Stimulated activated CD8-positive, alpha-beta memory T cell treated with anti-CD3 and anti-CD28 coated beads, Interleukin-7, amount 100 ng/mL, for 4 hours (primary cell): ENCODE data around the gene TWNK.

Source experiments
- DNase-seq, 2 donors: peaks; one replicate each; pipeline ENCODE4 v3.0.0-alpha.2; 2020; ENCODE audit warnings: low read depth in 2 of 2

Gene TWNK

DNA sequence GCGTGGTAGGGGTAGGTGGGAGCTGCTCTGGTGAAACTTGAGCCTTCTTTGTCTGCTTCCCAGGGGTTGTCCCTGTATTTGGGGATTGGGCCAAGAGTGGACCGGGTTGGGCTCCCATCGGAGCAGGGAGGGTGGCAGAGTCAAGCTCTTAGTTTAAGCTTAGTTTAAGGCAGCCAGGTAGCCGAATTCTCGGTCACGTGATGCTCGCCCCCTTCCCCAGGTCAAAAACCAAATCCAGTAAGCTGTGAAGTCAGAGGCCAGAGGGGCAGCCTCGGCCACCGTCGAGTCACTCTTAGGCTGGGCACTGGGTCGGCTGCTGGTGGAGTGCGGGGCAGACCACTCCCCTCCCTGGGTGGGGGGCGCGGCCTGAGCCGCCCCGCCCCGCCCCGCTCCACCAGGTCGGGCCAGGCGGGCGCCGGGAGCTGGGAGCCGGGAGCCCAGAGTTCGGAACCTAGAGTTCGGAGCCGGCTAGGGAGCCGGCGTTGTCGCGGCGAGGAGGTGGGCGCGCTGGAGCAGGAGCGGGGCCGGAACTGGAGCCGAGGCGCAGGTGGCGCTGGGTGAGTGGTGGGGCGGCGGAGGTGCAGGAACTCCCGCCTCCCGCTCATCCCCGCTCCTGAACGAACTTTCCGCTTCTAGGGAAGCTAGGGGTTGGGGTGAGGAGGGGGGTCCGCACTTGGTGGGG, 9.5 kb downstream of the TWNK start:
- DNase-seq = peak in 1 of 2 donors; percentile 16

DNA sequence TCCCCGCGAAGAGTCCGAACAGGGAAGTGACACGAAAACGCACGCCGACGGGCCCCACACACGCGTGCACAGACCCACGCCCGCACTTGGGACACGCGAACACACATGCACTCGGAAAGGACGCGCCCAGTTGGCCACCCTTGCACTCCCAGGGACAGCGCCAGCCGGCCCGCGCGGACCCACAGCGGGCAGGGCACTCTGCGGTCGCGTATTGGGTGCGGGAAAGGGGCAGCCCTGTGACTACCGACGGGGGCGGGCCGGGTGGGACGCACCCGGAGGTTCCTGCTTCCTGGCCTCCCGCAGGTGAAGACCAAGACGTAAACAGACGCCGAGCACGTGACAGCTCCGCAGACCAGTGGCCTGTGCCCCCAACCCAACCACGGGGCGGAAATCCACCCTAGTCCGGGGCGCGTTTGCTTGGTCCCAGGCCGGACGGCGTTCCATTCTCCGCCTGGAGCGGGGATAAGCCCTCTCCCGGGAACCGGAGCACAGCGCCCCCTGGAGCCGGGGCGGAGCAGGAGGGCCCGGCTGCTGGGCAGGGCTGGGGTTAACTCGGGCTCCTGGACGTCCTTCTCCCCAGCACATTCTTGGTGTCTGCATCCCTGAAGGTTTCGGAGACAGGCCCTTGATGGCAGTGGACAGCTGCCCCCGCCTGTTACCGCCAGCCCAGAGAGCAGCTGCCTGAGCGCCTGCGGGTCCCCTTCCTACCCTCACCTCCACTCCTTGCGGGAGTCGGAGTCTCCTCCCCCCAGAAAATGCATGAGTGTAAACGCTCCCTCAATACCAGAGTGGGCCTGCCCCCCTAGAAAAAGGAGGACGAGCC, 10.2 kb downstream of the TWNK start:
- peak in 1 of 2 donors; percentile 57 for DNase-seq

DNA sequence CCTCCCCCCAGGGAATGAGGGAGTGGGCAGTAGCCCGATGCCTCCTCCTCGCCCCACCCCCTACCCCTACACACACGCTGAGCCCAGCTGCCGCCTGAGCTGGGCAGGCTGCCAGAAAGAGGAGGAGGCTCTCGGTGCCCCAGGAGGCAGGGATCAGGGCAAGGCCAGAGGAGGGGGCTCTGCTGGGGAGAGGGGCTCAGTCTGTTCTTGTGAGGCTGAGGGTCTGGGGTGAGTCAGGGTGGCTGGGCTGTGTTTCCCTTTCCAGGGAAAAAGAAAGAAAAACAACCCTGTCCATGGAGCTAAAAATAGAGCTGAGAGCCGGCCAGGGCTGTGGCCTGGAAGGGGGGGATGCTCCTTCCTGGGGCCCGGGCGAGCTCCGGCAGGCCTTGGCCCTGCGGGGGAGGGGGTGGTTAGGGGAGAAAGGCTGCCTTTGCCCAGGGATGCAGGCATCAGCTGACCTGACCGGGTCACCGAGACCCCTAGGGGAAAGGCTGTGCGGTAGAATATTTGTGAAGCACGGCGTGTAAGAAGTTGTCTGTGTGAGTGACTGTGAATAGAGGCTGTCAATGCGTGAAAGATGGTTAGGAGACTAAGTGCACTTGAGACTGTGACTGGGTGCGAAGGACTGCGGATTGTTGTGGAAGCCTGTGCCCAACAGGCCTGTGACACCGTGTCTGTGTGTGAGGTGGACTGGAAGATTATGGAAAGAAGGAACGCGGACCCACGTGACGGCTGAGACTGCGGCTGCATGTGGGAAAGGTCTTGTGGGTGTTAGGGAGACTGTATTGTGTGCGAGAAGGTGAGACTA, 11.0 kb downstream of the TWNK start:
- peak in 1 of 2 donors; percentile 49 for DNase-seq

DNA sequence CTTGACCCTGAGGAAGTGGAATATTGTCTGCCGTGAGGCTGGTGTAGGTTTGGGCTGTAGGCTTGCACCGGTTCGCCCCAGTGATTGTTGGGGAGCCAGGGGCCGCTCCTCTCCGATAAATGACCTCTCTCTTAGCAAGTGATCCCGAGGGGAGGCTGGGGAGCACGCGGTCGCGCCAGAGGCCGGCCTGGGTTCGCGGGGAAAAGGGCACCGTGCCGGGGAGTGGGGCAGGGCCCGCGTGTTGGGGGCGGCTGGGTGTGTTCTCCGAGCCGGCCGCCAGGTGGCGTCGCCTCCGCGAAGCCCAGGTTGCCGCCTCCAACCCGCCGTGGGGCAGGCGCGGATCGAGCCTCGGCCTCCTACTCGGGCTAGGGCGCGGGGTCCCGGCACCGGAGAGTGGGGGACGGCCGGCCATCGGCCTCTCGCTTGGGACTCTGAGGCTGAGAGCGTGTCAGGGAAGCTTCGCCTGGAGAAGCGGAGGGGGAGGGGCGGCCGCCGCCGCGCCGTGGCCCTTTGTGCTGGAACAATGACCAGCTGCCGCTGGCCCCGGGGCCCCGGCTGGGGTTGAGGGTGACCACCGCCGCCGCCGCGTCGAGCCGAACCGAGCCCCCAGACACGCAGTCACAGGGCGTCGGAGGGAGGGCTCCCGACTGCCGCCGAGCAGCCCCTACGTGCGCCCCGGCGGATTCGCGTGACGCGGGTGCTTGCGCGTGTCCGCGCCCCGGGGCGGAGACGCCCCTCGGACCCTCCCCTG, 11.8 kb downstream of the TWNK start:
- peak in 1 of 2 donors; percentile 73 for DNase-seq

DNA sequence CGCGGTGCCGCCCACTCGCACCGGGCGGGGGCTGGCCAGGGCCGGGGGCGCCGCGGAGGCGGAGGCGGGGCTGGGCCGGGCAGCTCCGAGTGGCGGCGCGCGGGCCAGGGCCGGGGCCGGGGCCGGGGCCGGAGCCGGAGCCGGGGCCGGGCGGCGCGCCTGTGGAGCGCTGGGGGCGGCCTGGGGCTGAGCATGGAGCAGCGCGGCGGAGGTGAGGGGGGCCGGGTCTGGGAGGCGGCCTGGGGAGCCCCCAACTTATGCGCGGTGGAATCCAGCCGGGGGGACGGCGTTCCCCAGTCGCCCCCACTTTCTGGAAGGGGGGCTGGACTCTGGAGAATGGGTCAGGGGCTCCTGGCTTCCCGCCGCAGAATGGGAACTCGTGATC, 12.4 kb downstream of the TWNK start, which contains the start of gene LZTS2:
LZTS2 (plus strand) TSS at position 67 of the 385 bp plus-strand sequence. CDS start 2,731 bp downstream, outside the sequence.
- DNase-seq = no peak

DNA sequence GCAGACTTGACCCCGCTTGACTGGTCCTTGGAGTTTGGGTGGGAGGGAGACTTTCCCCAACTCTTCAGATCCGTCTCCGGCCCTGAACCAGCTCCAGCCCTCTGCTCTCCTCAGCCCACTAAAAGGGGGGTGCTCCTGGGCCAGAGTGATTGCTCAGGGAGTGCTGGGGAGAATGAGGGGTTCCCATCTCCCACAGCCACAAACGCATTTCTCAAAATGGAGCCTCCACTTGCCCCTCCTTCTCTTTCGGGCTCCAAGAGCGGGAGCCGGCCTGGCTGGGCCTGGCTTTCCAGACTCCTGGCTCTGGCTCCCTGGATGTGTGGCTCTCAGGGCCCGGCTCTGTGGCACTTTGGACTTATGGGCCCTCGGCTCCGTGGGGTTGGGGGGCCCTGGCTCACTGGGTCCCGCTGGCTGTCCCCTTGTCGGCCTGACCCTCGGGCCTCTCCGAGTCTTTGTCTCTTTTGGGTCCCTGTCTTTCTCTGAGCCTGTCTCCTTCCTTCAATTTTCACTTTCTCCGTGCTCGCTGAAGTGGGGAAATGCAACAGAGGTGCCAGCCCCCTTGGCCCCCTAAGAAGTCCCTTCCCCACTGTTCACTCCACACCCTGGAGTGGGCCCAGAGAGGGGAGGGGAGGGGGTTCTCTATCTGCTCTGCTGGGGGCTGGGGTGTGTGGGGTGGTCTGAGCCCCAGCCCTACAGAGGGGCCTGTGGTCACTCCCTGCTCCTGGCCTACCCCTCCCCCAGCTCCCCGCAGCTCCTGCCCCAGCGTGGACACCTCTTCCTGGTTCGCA, 13.0 kb downstream of the TWNK start:
- DNase-seq = no peak

DNA sequence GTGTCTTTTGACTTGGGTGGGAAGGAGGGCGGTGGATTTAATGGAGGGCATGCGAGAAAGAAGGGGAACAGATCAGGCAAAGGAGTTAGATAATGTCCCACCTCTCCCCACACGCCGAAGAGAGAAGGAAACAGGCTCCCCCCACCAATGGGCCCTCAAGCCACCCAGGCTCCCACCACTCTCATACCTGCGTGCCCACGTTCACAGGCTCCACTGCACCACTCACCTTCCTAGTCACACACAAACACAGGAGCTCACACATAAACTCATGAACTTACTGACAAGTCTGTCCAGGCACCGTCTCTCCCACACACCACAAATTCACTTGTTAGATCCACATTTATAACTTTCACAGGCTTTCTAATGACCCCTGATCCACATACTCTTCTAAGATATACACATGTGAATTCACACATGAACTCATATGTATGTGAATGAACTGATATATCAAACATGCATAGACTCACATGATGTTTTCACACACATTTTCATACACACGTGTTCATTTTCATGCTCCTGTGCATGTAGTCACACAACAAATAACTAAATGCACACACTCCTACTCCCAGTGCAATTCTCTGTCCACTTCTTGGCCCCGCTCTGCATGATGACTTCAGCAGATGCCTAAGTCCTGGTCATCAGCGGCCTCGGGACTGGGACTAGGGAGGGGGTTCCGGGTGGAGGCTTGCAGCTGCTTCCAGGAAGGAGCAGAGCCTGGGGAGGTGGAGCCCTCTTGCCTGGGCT, 13.7 kb downstream of the TWNK start:
- no peak for DNase-seq

DNA sequence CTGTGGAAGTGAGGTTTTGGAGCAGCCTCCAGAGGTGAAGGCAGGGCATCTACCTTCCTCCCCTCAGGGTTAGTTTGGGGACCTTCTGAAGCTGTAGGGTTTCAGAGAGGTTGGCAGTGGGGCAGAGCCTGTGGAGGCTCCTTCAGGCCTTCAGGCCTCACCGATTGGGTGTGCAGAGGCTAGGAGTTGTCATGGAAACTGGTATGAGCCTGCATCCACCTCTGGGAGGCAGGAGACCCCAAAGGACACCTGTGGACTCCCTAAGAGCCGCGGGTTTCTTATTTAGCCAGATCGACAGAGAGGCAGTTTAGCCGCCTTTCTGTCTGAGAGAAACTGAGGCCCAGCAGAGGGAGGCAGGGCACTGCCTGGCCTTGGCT, 14.3 kb downstream of the TWNK start:
- no peak for DNase-seq

DNA sequence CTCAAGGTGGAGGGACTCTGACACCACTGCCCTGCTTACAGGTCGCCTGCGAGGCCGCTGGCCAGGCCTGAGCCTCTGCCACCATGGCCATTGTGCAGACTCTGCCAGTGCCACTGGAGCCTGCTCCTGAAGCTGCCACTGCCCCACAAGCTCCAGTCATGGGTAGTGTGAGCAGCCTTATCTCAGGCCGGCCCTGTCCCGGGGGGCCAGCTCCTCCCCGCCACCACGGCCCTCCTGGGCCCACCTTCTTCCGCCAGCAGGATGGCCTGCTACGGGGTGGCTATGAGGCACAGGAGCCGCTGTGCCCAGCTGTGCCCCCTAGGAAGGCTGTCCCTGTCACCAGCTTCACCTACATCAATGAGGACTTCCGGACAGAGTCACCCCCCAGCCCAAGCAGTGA, 15.1 kb downstream of the TWNK start:
- DNase-seq = no peak

DNA sequence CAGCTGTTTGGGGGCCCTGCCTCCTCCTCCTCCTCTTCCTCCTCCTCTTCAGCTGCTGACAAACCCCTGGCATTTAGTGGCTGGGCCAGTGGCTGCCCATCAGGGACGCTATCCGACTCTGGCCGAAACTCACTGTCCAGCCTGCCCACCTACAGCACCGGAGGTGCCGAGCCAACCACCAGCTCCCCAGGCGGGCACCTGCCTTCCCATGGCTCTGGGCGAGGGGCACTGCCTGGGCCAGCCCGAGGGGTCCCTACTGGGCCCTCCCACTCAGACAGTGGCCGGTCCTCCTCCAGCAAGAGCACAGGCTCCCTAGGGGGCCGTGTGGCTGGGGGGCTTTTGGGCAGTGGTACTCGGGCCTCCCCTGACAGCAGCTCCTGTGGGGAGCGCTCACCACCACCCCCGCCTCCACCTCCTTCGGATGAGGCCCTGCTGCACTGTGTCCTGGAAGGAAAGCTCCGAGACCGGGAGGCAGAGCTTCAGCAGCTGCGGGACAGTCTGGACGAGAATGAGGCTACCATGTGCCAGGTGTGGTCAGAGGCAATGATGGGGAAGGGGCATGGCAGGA, 16.4 kb downstream of the TWNK start:
- DNase-seq = no peak

DNA sequence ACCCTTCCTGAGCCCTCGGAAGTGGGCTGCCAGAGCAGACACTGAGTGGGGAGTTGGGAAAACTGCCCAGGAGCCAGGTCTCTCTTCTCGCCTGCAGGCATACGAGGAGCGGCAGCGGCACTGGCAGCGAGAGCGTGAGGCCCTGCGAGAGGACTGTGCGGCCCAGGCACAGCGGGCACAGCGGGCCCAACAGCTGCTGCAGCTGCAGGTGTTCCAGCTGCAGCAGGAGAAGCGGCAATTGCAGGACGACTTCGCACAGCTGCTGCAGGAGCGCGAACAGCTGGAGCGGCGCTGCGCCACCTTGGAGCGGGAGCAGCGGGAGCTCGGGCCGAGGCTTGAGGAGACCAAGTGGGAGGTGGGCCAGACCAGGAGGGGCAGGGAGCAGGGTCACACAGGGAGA, 18.0 kb downstream of the TWNK start:
- DNase-seq = no peak

DNA sequence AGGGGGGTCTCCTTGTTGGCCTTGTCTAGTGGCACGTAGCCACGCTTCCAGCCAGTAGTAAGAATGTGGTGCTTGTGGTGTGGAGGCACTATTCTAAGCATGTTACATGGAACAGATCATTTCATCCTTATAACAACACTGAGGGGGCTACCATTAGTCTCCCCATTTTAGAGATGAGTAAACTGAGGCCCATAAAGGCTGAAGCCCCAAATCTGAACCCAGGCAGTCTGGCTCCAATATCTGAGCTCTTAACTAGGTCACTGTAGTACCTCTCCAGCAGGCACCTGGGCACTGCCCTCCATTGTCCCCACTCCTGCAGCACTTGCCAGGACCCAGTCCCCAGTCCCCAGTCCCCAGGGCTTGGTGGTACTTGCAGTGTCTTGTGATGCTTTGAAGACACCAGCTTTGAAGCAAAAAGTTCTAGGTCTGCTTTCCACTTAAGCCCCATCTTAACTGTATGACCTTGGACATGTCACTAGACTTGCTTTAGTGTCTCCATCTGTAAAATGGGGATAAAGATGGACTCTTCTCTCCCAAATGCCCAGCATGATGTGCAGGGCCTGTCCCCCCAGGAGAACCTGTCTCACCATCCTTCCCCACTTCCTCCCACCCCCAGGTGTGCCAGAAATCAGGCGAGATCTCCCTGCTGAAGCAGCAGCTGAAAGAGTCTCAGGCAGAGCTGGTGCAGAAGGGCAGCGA, 18.7 kb downstream of the TWNK start:
- DNase-seq = no peak

DNA sequence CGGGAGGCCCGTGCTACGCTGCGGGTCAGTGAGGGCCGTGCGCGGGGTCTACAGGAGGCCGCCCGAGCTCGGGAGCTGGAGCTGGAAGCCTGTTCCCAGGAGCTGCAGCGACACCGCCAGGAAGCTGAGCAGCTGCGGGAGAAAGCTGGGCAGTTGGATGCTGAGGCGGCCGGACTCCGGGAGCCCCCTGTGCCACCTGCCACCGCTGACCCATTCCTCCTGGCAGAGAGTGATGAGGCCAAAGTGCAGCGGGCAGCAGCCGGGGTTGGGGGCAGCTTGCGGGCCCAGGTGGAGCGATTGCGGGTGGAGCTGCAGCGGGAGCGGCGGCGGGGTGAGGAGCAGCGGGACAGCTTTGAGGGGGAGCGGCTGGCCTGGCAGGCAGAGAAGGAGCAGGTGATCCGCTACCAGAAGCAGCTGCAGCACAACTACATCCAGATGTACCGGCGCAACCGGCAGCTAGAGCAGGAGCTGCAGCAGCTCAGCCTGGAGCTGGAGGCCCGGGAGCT, 19.3 kb downstream of the TWNK start:
- no peak for DNase-seq

DNA sequence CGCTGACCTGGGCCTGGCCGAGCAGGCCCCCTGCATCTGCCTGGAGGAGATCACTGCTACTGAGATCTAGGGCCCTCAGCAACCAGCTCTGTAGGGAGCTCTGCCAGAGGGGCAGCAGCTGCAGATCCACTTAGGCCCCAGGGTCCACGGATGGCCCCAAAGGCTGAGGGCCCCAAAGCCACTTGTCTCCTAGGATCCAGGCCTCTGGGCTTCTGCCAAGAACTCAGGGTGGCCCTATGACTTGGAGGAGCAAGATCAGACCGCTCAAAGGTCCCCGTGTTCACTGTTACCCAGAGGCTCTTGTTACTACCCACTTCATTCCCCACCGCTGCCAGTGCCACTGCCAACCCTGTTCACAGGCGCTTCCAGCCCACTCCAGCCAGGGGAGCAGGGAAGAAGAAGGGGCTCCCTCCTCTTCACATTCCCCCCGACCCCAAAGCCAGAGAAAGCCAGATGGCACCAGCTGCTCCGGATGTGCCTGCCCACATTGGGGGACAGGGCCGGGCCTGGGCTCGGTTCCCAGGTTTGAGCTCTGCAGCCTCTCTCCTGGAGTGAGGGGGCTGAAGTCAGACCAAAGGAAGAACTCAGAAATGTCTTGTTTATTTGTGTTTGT, 19.9 kb downstream of the TWNK start:
- DNase-seq = no peak

DNA sequence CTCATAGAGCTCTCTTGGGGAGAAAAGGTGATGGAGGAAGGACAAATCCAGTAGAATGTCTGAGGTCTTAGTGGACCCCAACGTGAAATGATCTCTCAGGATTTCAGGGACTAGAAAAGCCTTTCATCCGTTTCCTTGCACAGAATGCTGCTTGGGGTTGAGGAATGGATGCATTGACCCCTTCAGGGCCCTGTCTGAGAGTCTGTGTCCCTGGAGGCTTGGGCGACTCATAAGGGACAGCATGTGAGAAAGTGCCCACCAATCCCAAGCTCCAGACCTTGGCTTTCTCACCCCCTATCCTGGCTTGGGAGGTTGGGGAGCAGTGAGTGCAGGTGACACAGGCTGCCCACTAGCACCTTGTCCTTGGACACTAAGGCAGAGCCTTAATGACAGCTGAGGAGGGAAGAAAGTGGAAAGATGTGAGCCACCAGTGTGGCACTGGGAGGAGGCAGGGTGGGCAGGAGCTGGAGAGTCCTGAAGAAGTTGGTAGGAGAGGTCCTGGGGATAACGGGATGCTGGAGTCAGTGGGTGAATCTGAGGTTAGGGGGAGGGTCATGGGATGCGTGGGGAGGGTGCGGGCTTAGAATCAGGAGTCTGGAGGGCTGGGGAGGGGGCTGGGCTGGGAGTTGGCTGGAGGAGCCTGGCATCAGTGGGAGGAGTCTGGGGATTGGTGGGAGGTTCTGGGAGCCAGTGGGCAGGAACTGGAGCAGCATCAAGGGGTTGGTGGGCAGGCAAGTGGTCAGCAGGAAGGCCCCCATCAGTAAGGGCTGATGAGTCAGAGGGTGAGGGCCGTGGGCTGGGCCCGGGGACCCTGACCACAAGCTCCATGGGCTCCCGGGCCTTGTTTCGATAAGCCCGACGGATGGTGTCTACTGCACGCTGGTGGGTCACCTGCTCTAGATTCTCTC, 20.8 kb downstream of the TWNK start:
- no peak for DNase-seq

DNA sequence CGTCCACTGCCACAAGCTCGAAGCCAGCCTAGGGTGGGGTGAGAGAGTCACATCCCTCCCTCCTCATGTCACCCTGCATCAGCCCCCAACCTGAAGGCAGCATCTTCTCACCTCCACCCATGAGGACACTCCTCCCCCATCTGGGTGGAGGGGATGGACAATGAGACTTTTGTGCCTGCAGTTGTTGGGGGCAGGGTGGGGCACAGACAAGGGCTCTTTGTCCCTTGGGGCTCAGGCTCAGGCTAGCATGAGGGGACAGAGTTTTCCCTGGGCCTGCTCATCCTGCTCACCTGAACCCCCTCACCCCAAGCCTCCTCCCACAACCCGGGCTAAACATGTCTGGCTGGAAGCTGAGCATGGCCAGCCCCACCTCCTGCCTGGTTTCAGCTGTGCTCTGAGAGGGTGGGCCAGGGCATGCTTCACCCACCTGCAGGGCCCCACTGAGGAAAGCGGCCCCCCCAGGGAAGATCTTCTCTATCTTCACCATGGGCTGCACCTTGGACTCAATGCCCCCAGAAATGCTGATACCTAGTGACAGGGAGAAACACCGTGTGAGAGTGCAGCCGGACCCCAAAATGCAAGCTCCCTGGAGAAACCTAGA, 21.6 kb downstream of the TWNK start:
- no peak for DNase-seq

DNA sequence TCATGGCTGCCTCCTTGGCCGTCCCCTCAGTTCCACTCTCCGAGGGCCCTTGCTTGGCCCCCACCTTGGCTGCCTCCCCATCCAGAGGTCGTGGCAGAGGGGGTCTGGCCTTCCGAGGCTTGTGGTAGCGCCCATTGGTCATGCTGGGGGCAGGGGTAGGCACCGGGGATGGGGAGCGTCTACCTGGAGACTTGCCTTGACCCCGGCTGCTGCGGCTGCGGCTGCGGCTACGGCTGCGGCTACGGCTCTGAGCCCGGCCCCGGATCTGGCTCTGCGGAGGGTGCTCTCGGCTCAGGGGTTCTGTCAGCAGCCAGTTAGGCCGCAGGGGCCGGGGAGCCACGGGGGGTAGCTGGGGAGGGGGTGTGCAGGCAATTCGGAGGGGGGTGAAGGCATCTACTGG, 23.0 kb downstream of the TWNK start:
- no peak for DNase-seq
